K562 (cell line): ENCODE results near the gene CCDC70. TPM values are rescaled to one million over a fixed set of nuclear protein-coding genes. Genes with fewer than 3 reads are reported as not detected.

Experiments used
- ATAC-seq: fragments of 200-7000 bp; cut with Tn5 transposase; 3 replicates; pipeline ENCODE4 v1.9.1; 2020; ENCODE audit warnings: moderate library complexity
- BruUV-seq: library from RNA; stranded (reverse); fragments of 400-500 nt; replicated peaks from 2 replicates; lab custom pipeline; 2021; lab: Mats Ljungman, UMichigan
- CTCF ChIA-PET: fragments of 300-600 bp; formaldehyde crosslinking; extraction: SDS; loops from one replicate; lab custom pipeline; 2021; ENCODE audit warnings: low intra/inter-chr PET ratio; lab: Yijun Ruan, JAX
- POLR2A ChIA-PET: fragments of 300-600, 350-650 bp; sonication (Branson Sonifier 250); formaldehyde crosslinking; extraction: SDS; loops from one replicate; lab custom pipeline; 2021; ENCODE audit warnings: antibody characterized with exemption, inconsistent platforms; lab: Yijun Ruan, JAX
- DNase-seq, 4 experiments: peaks; one replicate each; pipeline versions ENCODE4 v3.0.0 to v3.0.0-alpha.2; 2011 to 2018; ENCODE audit warnings: low spot score in 3 of 4, mixed read lengths in 3 of 4; ENCODE audit errors: extremely low read depth in 1 of 4
- FAIRE-seq: peaks from 2 replicates; lab custom pipeline; 2011; peaks lifted over from hg19 to GRCh38; lab: Jason Lieb, UNC
- H2AFZ ChIP-seq: 2 replicates; pipeline ENCODE4 v1.6.0; 2011; ENCODE audit warnings: low read depth, low read length, control low read depth, inconsistent platforms
- H3K27ac ChIP-seq: fragments of 200-600 bp; 3 replicates; pipeline ENCODE4 v1.8.0; 2011; ENCODE audit warnings: low read depth, mild to moderate bottlenecking, control low read depth, inconsistent platforms, low read length, moderate library complexity, mixed read lengths; ENCODE audit errors: extremely low read depth
- H3K27me3 ChIP-seq, 2 experiments: fragments of 300-600 bp in 1 of 2; 2 replicates in 1 of 2; 3 replicates in 1 of 2; pipeline versions ENCODE4 v1.6.0 to v1.8.0; 2011; ENCODE audit warnings: inconsistent platforms in 2 of 2, low read length in 2 of 2, mild to moderate bottlenecking in 1 of 2, mixed read lengths in 1 of 2, moderate library complexity in 1 of 2; ENCODE audit not compliant: control insufficient read depth in 2 of 2, insufficient read depth in 2 of 2
- H3K36me3 ChIP-seq: fragments of 300-600 bp; 3 replicates; pipeline ENCODE4 v1.8.0; 2011; ENCODE audit warnings: mild to moderate bottlenecking, low read length, inconsistent platforms; ENCODE audit not compliant: control insufficient read depth, insufficient read depth
- H3K4me1 ChIP-seq, 2 experiments: fragments of 200-600 bp in 1 of 2; replicated peaks in 1 of 2; 2 replicates in 1 of 2; 3 replicates in 1 of 2; pipeline versions ENCODE4 v1.5.1 to v1.8.0; 2011; ENCODE audit warnings: inconsistent platforms in 2 of 2, low read length in 2 of 2, mild to moderate bottlenecking in 1 of 2, mixed read lengths in 1 of 2, moderate library complexity in 1 of 2; ENCODE audit not compliant: control insufficient read depth in 2 of 2, insufficient read depth in 2 of 2
- H3K4me2 ChIP-seq: 2 replicates; pipeline ENCODE4 v1.6.1; 2011; ENCODE audit warnings: low read length, control low read depth, inconsistent platforms, mixed read lengths; ENCODE audit not compliant: insufficient read depth
- H3K4me3 ChIP-seq: fragments of 200-600 bp; sonication (generic), shearing (Covaris generic); 2 replicates; pipeline ENCODE4 v1.5.1; 2016; ENCODE audit warnings: control low read depth, inconsistent platforms
- H3K79me2 ChIP-seq: fragments of 200-600 bp; 3 replicates; pipeline ENCODE4 v1.8.0; 2011; ENCODE audit warnings: low read length, inconsistent platforms; ENCODE audit not compliant: control insufficient read depth, insufficient read depth
- H3K9ac ChIP-seq, 2 experiments: 2 replicates each; pipeline versions ENCODE4 v1.6.0 to v1.6.1; 2011; ENCODE audit warnings: low read depth in 2 of 2, low read length in 2 of 2, control low read depth in 1 of 2, inconsistent platforms in 1 of 2, mild to moderate bottlenecking in 1 of 2, mixed read lengths in 1 of 2; ENCODE audit not compliant: insufficient read depth in 1 of 2
- H3K9me1 ChIP-seq: one replicate; pipeline ENCODE4 v1.6.0; 2011; ENCODE audit warnings: inconsistent platforms, mild to moderate bottlenecking, low read length, moderate library complexity; ENCODE audit not compliant: control insufficient read depth, insufficient read depth
- H3K9me3 ChIP-seq: replicated peaks from 2 replicates; pipeline ENCODE4 v1.5.1; 2011; ENCODE audit warnings: low read depth, low read length, inconsistent platforms; ENCODE audit not compliant: control insufficient read depth, insufficient read depth
- H4K20me1 ChIP-seq: replicated peaks from 2 replicates; pipeline ENCODE4 v1.6.1; 2011; ENCODE audit warnings: low read length, inconsistent platforms, mixed read lengths; ENCODE audit not compliant: control insufficient read depth, insufficient read depth
- CCAR2 ChIP-seq: fragments of 200-400 bp; formaldehyde crosslinking; IDR thresholded peaks from 2 replicates; pipeline ENCODE4 v1.6.1; 2017; ENCODE audit warnings: mild to moderate bottlenecking, low read depth, low read length
- KLF13 ChIP-seq: fragments of 450-650 bp; IDR thresholded peaks from 2 replicates; pipeline ENCODE4 v1.6.1; 2016; ENCODE audit warnings: missing genetic modification characterization, low read depth, mild to moderate bottlenecking, missing compliant biosample characterization, moderate library complexity, borderline replicate concordance
- NCOA4 ChIP-seq: fragments of 450-650 bp; IDR thresholded peaks from 2 replicates; pipeline ENCODE4 v1.6.1; 2018; ENCODE audit warnings: mild to moderate bottlenecking; ENCODE audit not compliant: partially characterized antibody
- ZNF766 ChIP-seq: fragments of 200-800 bp; sonication (Bioruptor generic); conservative IDR thresholded peaks from 2 replicates; pipeline ENCODE4 v1.6.1; 2016; ENCODE audit warnings: missing genetic modification characterization, missing compliant biosample characterization
- WGBS: fragments of 100-300 bp; shearing (Covaris generic); methylation state at CpG from one replicate; pipeline ENCODE4 v1.1.6; 2016; ENCODE audit warnings: low coverage, mixed read lengths; ENCODE audit not compliant: insufficient coverage; ENCODE audit errors: missing lambda C conversion rate; 5-methylcytosine and 5-hydroxymethylcytosine counted together
- in situ Hi-C: fragments of 300-500 bp; cut with MboI; formaldehyde crosslinking; loops from 4 replicates; pipeline ENCODE4 v1.15.0; 2018; ENCODE audit warnings: inconsistent platforms, mixed read lengths
- intact Hi-C: fragments of 100-400 bp; cut with micrococcal nuclease; formaldehyde crosslinking; loops from 2 replicates; pipeline ENCODE4 v1.14.2; 2022
- polyA plus RNA-seq, 8 experiments: library from polyadenylated mRNA; depleted of rRNA in 4 of 8; stranded (reverse) in 5 of 8; unstranded in 3 of 8; fragments of >200 nt; fragmentation: Nextera tagmentation in 2 of 8; fragmentation: Illumina TruSeq in 1 of 8; extraction: Ambion mirVana in 2 of 8; extraction: Trizol in 1 of 8; gene quantifications; 2 replicates each; pipeline versions ENCODE4 v1.2.1 to v1.2.3, GENCODE V29; 2011 to 2014; ENCODE audit warnings: inconsistent platforms in 1 of 8, missing spikeins in 1 of 8
- total RNA-seq, 7 experiments: library from RNA; depleted of rRNA in 6 of 7; stranded (reverse); fragments of >200 nt in 6 of 7; fragmentation: Illumina TruSeq in 2 of 7; extraction: Trizol in 2 of 7; gene quantifications; 2 replicates each; pipeline versions ENCODE4 v1.2.1 to v1.2.3, GENCODE V29; 2011 to 2021; ENCODE audit warnings: low replicate concordance in 1 of 7
- TF ChIP-seq, protein P1 (sequence below): fragments of 250-450 bp; sonication (Bioruptor Pico); IDR thresholded peaks from 2 replicates; pipeline ENCODE4 v1.5.0; 2022; ENCODE audit warnings: mild to moderate bottlenecking

Gene CCDC70
- total and polyA plus RNA-seq, 9 of the 15 experiments (the other 6 are each of a cell fraction or from before 2014, with no cell fraction given), result not detected

DNA sequence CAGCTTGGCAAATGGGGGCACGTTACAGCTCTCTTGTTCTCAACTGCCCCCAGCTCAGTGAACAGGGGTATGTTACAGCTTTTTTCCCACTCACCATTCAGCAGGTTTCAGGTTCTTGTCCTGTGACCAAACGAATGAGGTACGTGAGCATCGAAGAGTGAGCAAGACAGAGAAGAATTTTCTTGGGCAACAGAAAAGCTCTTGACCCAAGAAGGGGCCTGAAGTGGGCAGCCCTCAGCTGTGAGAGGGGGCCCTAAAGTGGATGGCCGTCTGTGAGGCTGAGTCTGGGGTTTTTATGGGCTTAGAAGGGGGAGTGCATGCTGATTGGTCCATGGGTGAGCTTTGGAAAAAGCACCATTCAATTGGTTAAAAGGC is 21.4 kb downstream of the CCDC70 start:
- H3K9ac ChIP-seq, result no peak overlapping the region
- peaks cover 2 to 4% of the 10 kb centered on the region in 2 experiments; a peak in 3 of 5 replicates for H3K4me1 ChIP-seq
- intact Hi-C loops (no loop called here), in situ Hi-C loops (no loop called here)
- FAIRE-seq, result no peak
- H3K9me3 ChIP-seq, result no peaks in the 10 kb centered on the region
- no peak overlapping the region for H2AFZ ChIP-seq
- DNase-seq, result no peak
- no peak overlapping the region for H3K4me3 ChIP-seq
- H3K79me2 ChIP-seq, result no peaks in the 10 kb centered on the region
- no peaks in the 10 kb centered on the region for H3K27me3 ChIP-seq
- POLR2A ChIA-PET, result no interaction called here
- H3K9me1 ChIP-seq, result no peaks in the 10 kb centered on the region
- no peak overlapping the region for H3K4me2 ChIP-seq
- 57% methylated on average over 5 of the region's 5 CpGs for WGBS
- H3K36me3 ChIP-seq, result no peaks in the 10 kb centered on the region
- CTCF ChIA-PET, result no interaction called here
- no peak for ATAC-seq
- TF ChIP-seq KLF13 (tag) (no peak), CCAR2 (no peak), ZNF766 (CRISPR knock-in tag) (no peak), NCOA4 (no peak)
- TF ChIP-seq, protein P1, sequence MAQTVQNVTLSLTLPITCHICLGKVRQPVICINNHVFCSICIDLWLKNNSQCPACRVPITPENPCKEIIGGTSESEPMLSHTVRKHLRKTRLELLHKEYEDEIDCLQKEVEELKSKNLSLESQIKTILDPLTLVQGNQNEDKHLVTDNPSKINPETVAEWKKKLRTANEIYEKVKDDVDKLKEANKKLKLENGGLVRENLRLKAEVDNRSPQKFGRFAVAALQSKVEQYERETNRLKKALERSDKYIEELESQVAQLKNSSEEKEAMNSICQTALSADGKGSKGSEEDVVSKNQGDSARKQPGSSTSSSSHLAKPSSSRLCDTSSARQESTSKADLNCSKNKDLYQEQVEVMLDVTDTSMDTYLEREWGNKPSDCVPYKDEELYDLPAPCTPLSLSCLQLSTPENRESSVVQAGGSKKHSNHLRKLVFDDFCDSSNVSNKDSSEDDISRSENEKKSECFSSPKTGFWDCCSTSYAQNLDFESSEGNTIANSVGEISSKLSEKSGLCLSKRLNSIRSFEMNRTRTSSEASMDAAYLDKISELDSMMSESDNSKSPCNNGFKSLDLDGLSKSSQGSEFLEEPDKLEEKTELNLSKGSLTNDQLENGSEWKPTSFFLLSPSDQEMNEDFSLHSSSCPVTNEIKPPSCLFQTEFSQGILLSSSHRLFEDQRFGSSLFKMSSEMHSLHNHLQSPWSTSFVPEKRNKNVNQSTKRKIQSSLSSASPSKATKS (CRISPR knock-in tag), result no peak
- BruUV-seq, result no TSS peak
- H3K27ac ChIP-seq, result no peak overlapping the region
- H4K20me1 ChIP-seq, result no peaks in the 10 kb centered on the region
